ENCODE measurements around the gene NGB. TPM values are rescaled to one million over a fixed set of nuclear protein-coding genes. Genes with fewer than 3 reads are reported as not detected.

NGB gene
- total and polyA plus RNA-seq, 2 donors (not counting 1 experiment from before 2014, with no cell fraction given): not detected

DNA sequence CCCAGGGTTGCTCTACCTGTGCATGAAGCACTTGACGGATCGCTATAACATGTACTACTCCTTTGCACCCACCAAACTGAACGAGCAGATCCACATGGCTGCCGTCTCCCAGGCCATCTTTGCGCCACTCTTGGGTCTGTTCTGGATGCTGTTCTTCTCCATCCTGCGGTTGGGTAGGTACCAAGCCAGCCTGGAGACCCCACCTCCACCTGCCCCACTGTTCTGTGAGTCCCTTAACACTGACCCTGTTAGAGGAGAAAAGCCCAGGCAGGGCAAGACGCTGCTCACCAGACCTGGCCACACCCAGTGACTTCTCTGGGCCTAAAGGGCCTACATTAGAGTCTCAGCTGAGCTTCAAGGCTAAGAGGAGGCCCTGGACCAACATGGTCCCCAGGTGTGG lies 21.7 kb downstream of the NGB start:
- Histone ChIP-seq H4K20me1 (ENCODE audit: control insufficient read depth, insufficient read depth, low read length, poor library complexity, severe bottlenecking) (no peaks in the 10 kb centered on the region), H3K36me3 (replicated peaks in 1 of 2; ENCODE audit: control extremely low read depth in 1 of 2, control insufficient read depth in 1 of 2, extremely low read depth in 1 of 2, insufficient read depth in 2 of 2, low read length in 1 of 2) (no peaks in the 10 kb centered on the region), H3K9me3 (ENCODE audit: control extremely low read depth in 1 of 3, control insufficient read depth in 2 of 3, insufficient read depth in 1 of 3, low read length in 2 of 3) (no peaks in the 10 kb centered on the region), H2AFZ (ENCODE audit: insufficient read depth, low read depth, low read length, poor library complexity, severe bottlenecking) (no peak overlapping the region), H3K27me3 (replicated peaks in 1 of 4; ENCODE audit: control extremely low read depth in 1 of 4, control insufficient read depth in 3 of 4, insufficient read depth in 4 of 4, low read length in 3 of 4) (no peaks in the 10 kb centered on the region), H3K4me1 (ENCODE audit: control insufficient read depth in 2 of 2, insufficient read depth in 2 of 2, low read length in 2 of 2) (peaks cover 9% of the 10 kb centered on the region in 2 donors), H3K4me2 (replicated peaks; ENCODE audit: low read depth, low read length, poor library complexity, severe bottlenecking) (no peak overlapping the region), H3K4me3 (ENCODE audit: control extremely low read depth in 1 of 5, extremely low read depth in 1 of 5, insufficient read depth in 1 of 5, low read depth in 2 of 5, low read length in 4 of 5) (no peak overlapping the region), H3K79me2 (ENCODE audit: control insufficient read depth, insufficient read depth, low read length) (no peaks in the 10 kb centered on the region), H3K27ac (ENCODE audit: low read length in 2 of 2) (no peak overlapping the region), H3K9ac (ENCODE audit: low read length) (no peak overlapping the region)
- no peaks in the 10 kb centered on the region for H3K27me3 Mint-ChIP-seq
- ChIA-PET CTCF (no interaction called here), POLR2A (no interaction called here)
- no peaks in the 10 kb centered on the region for H3K9me3 Mint-ChIP-seq (ENCODE audit: insufficient read depth)
- H3K27ac Mint-ChIP-seq: no peak overlapping the region
- peaks cover 13% of the 10 kb centered on the region for H3K4me1 Mint-ChIP-seq
- intact Hi-C loops (cut with micrococcal nuclease): no loop called here
- TF ChIP-seq EZH2 (IDR thresholded peaks at IDR 0.05; ENCODE audit: borderline replicate concordance, insufficient read depth, low read depth, low read length, poor library complexity, severe bottlenecking): no peak
- TF ChIP-seq, protein P1, sequence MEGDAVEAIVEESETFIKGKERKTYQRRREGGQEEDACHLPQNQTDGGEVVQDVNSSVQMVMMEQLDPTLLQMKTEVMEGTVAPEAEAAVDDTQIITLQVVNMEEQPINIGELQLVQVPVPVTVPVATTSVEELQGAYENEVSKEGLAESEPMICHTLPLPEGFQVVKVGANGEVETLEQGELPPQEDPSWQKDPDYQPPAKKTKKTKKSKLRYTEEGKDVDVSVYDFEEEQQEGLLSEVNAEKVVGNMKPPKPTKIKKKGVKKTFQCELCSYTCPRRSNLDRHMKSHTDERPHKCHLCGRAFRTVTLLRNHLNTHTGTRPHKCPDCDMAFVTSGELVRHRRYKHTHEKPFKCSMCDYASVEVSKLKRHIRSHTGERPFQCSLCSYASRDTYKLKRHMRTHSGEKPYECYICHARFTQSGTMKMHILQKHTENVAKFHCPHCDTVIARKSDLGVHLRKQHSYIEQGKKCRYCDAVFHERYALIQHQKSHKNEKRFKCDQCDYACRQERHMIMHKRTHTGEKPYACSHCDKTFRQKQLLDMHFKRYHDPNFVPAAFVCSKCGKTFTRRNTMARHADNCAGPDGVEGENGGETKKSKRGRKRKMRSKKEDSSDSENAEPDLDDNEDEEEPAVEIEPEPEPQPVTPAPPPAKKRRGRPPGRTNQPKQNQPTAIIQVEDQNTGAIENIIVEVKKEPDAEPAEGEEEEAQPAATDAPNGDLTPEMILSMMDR (IDR thresholded peaks at IDR 0.05): no peak
- no peak for DNase-seq
- 95% methylated on average over 5 of the region's 7 CpGs for WGBS (ENCODE audit: insufficient coverage)
- no peak overlapping the region for H3K4me3 Mint-ChIP-seq
- no peak for ATAC-seq (ENCODE audit: low read depth)

DNA sequence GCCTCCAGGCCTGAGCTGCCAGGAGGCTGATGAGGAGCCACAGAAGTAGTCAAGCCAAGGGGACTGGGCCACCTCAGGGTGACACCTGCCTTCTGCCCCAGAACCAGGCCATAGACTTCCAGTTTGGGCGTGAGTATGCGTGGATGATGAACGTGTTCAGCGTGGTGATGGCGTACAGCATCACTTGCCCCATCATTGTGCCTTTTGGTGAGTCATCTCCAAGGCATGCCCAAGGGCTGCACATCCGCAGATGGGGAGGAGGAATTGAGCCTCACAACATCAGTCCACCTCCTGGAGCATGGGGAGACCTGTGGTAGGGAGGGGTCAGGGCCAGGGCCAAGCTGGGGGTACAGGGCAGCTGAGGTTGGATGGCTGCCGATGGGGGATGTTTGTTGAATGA lies 22.3 kb downstream of the NGB start:
- H3K79me2 ChIP-seq (ENCODE audit: control insufficient read depth, insufficient read depth, low read length): no peaks in the 10 kb centered on the region
- no peak overlapping the region for H3K27ac ChIP-seq (ENCODE audit: low read length in 2 of 2)
- DNase-seq (no peak), ATAC-seq (ENCODE audit: low read depth) (no peak)
- peaks cover 15 to 16% of the 10 kb centered on the region in 2 donors for H3K4me1 ChIP-seq (ENCODE audit: control insufficient read depth in 2 of 2, insufficient read depth in 2 of 2, low read length in 2 of 2)
- POLR2A ChIA-PET: no interaction called here
- no peaks in the 10 kb centered on the region for H3K9me3 ChIP-seq (ENCODE audit: control extremely low read depth in 1 of 3, control insufficient read depth in 2 of 3, insufficient read depth in 1 of 3, low read length in 2 of 3)
- CTCF ChIA-PET: no interaction called here
- no peaks in the 10 kb centered on the region for H3K27me3 Mint-ChIP-seq
- WGBS (ENCODE audit: insufficient coverage): 100% methylated on average over 5 of the region's 7 CpGs
- H3K4me2 ChIP-seq (replicated peaks; ENCODE audit: low read depth, low read length, poor library complexity, severe bottlenecking): no peak overlapping the region
- H3K27ac Mint-ChIP-seq: no peak overlapping the region
- H2AFZ ChIP-seq (ENCODE audit: insufficient read depth, low read depth, low read length, poor library complexity, severe bottlenecking): no peak overlapping the region
- H3K27me3 ChIP-seq (replicated peaks in 1 of 4; ENCODE audit: control extremely low read depth in 1 of 4, control insufficient read depth in 3 of 4, insufficient read depth in 4 of 4, low read length in 3 of 4): no peaks in the 10 kb centered on the region
- H3K36me3 ChIP-seq (replicated peaks in 1 of 2; ENCODE audit: control extremely low read depth in 1 of 2, control insufficient read depth in 1 of 2, extremely low read depth in 1 of 2, insufficient read depth in 2 of 2, low read length in 1 of 2): no peaks in the 10 kb centered on the region
- no peak overlapping the region for H3K4me3 ChIP-seq (ENCODE audit: control extremely low read depth in 1 of 5, extremely low read depth in 1 of 5, insufficient read depth in 1 of 5, low read depth in 2 of 5, low read length in 4 of 5)
- TF ChIP-seq, protein P1 (IDR thresholded peaks at IDR 0.05): no peak
- TF ChIP-seq EZH2 (IDR thresholded peaks at IDR 0.05; ENCODE audit: borderline replicate concordance, insufficient read depth, low read depth, low read length, poor library complexity, severe bottlenecking): no peak
- H3K4me3 Mint-ChIP-seq: no peak overlapping the region
- intact Hi-C loops (cut with micrococcal nuclease): no loop called here
- peaks cover under 1% of the 10 kb centered on the region for H3K9me3 Mint-ChIP-seq (ENCODE audit: insufficient read depth)
- H3K4me1 Mint-ChIP-seq: peaks cover 19% of the 10 kb centered on the region
- no peak overlapping the region for H3K9ac ChIP-seq (ENCODE audit: low read length)
- no peaks in the 10 kb centered on the region for H4K20me1 ChIP-seq (ENCODE audit: control insufficient read depth, insufficient read depth, low read length, poor library complexity, severe bottlenecking)

Measured in B cell (primary cell).